HEK293 (cell line): Measurements from ENCODE around the gene NELL1.

Source experiments
- ZNF114 ChIP-seq: fragments of 450-650 bp; formaldehyde crosslinking; IDR thresholded peaks from 2 replicates; pipeline ENCODE4 v1.5.0; 2017; ENCODE audit warnings: missing biosample characterization, missing genetic modification characterization
- TF ChIP-seq, protein P1 (sequence below): fragments of 450-650 bp; formaldehyde crosslinking; IDR thresholded peaks from 2 replicates; pipeline ENCODE4 v1.5.1; 2016; ENCODE audit warnings: missing biosample characterization, missing genetic modification characterization
- TF ChIP-seq, protein P2 (sequence below): fragments of 450-650 bp; formaldehyde crosslinking; IDR thresholded peaks from 2 replicates; pipeline ENCODE4 v1.5.1; 2016; ENCODE audit warnings: missing biosample characterization, missing genetic modification characterization

DNA sequence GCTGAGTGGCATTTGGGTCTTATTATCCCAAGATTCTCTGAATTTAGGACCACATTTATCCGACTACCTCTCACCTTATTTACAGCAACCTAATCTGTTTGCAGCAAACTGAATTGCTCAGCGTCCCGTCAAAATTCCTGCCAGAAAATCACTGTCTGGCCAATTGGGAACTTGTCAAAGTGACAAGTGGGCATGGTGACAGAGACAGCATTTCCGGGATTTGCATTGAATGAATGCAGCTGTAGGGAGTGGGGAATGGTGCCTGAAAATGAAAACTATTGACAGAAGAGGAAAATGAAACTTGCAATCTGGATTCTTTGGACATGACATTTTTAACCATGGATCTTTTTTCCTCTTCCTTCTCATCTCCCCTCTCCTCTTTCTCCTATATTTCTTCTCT is 113.8 kb downstream of the NELL1 start:
- no peak for TF ChIP-seq ZNF114 (tag by site-specific recombination)
- TF ChIP-seq, protein P1, sequence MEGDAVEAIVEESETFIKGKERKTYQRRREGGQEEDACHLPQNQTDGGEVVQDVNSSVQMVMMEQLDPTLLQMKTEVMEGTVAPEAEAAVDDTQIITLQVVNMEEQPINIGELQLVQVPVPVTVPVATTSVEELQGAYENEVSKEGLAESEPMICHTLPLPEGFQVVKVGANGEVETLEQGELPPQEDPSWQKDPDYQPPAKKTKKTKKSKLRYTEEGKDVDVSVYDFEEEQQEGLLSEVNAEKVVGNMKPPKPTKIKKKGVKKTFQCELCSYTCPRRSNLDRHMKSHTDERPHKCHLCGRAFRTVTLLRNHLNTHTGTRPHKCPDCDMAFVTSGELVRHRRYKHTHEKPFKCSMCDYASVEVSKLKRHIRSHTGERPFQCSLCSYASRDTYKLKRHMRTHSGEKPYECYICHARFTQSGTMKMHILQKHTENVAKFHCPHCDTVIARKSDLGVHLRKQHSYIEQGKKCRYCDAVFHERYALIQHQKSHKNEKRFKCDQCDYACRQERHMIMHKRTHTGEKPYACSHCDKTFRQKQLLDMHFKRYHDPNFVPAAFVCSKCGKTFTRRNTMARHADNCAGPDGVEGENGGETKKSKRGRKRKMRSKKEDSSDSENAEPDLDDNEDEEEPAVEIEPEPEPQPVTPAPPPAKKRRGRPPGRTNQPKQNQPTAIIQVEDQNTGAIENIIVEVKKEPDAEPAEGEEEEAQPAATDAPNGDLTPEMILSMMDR (tag by site-specific recombination) = no peak
- TF ChIP-seq, protein P2, sequence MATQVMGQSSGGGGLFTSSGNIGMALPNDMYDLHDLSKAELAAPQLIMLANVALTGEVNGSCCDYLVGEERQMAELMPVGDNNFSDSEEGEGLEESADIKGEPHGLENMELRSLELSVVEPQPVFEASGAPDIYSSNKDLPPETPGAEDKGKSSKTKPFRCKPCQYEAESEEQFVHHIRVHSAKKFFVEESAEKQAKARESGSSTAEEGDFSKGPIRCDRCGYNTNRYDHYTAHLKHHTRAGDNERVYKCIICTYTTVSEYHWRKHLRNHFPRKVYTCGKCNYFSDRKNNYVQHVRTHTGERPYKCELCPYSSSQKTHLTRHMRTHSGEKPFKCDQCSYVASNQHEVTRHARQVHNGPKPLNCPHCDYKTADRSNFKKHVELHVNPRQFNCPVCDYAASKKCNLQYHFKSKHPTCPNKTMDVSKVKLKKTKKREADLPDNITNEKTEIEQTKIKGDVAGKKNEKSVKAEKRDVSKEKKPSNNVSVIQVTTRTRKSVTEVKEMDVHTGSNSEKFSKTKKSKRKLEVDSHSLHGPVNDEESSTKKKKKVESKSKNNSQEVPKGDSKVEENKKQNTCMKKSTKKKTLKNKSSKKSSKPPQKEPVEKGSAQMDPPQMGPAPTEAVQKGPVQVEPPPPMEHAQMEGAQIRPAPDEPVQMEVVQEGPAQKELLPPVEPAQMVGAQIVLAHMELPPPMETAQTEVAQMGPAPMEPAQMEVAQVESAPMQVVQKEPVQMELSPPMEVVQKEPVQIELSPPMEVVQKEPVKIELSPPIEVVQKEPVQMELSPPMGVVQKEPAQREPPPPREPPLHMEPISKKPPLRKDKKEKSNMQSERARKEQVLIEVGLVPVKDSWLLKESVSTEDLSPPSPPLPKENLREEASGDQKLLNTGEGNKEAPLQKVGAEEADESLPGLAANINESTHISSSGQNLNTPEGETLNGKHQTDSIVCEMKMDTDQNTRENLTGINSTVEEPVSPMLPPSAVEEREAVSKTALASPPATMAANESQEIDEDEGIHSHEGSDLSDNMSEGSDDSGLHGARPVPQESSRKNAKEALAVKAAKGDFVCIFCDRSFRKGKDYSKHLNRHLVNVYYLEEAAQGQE = no peak
